Suprapubic skin (tissue), 4 donors: ENCODE results near the gene ITIH5. TPM values are rescaled to one million over a fixed set of nuclear protein-coding genes. Genes with fewer than 3 reads are reported as not detected.

ENCODE experiments used
- DNase-seq, 2 donors: peaks; one replicate each; pipeline ENCODE4 v3.0.0-alpha.2; 2019; ENCODE audit warnings: low spot score in 2 of 2
- H3K27ac ChIP-seq: fragments of 200-600 bp; sonication (generic); one replicate; pipeline ENCODE4 v1.5.1; 2019
- H3K27me3 ChIP-seq: fragments of 200-600 bp; sonication (generic); one replicate; pipeline ENCODE4 v1.5.1; 2019
- H3K36me3 ChIP-seq: fragments of 200-600 bp; sonication (generic); one replicate; pipeline ENCODE4 v1.5.1; 2019
- H3K4me1 ChIP-seq: fragments of 200-600 bp; sonication (generic); one replicate; pipeline ENCODE4 v1.5.1; 2019
- H3K4me3 ChIP-seq: fragments of 200-600 bp; sonication (generic); one replicate; pipeline ENCODE4 v1.5.1; 2019; ENCODE audit warnings: mild to moderate bottlenecking
- H3K9me3 ChIP-seq: fragments of 200-600 bp; sonication (generic); one replicate; pipeline ENCODE4 v1.5.1; 2019
- CTCF ChIP-seq, 2 donors: fragments of 200-600 bp in 1 of 2; fragments of 450-650 bp in 1 of 2; sonication (generic) in 1 of 2; IDR thresholded peaks; one replicate each; pipeline ENCODE4 v1.5.1; 2016 to 2019; ENCODE audit warnings: antibody characterized with exemption in 2 of 2, mild to moderate bottlenecking in 1 of 2, moderate library complexity in 1 of 2
- EP300 ChIP-seq: sonication (generic); formaldehyde crosslinking; IDR thresholded peaks from one replicate; pipeline ENCODE4 v1.6.1; 2017; ENCODE audit warnings: antibody characterized with exemption
- POLR2A ChIP-seq, 2 donors: fragments of 450-650 bp; IDR thresholded peaks; one replicate each; pipeline ENCODE4 v1.6.1; 2017; ENCODE audit warnings: antibody characterized with exemption in 2 of 2, mild to moderate bottlenecking in 2 of 2, moderate library complexity in 2 of 2
- POLR2AphosphoS5 ChIP-seq, 3 donors: sonication (generic); formaldehyde crosslinking; IDR thresholded peaks; one replicate each; pipeline ENCODE4 v1.6.1; 2017; ENCODE audit warnings: antibody characterized with exemption in 3 of 3
- WGBS: methylation state at CpG from one replicate; pipeline ENCODE4 v1.1.5; 2018; 5-methylcytosine and 5-hydroxymethylcytosine counted together
- total RNA-seq, 4 donors: library from RNA; depleted of rRNA; stranded (reverse); fragments of >200 nt; gene quantifications; one replicate each; pipeline ENCODE4 v1.1.0, GENCODE V29; 2016

ITIH5 gene
- total RNA-seq, 4 donors from 2014 or later: 3.8 to 11.3 (median 4.4) TPM

DNA sequence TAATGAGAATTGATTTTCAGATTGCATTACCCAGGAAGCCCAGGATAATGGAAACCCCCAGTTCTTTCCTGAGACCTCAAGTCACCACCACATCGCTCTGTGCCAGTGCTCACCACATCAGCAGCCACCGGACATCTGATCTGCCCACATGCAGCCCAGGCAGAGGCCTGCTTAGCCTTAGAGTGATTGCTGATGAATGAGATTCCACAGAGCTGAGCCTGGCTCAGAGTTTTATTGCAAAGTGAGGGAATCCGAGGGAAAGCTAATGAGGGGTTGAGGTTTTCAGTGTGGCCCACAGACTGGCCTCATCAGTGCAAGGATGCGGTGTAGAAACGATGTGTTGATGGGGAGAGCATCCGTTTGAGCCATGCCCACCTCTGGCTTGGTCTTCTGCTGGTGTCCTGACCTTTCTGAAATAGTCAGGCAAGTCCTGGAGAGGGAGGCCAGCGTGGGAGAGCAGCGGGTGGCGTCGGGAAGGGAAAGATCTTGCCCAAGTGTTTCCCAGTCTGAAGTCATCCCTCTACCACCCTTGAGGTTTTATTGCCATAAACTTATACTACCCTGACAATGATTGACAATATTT is 120.3 kb downstream of the ITIH5 start:
- Histone ChIP-seq H3K4me1 (peaks cover 28% of the 10 kb centered on the region), H3K9me3 (no peaks in the 10 kb centered on the region), H3K27me3 (no peaks in the 10 kb centered on the region), H3K36me3 (no peaks in the 10 kb centered on the region), H3K27ac (no peak overlapping the region), H3K4me3 (no peak overlapping the region)
- TF ChIP-seq EP300 (no peak), CTCF (IDR thresholded peaks at IDR 0.05) (no peak), POLR2AphosphoS5 (IDR thresholded peaks at IDR 0.05) (no peak), POLR2A (IDR thresholded peaks at IDR 0.05) (no peak)
- WGBS: 69% methylated on average over 10 of the region's 10 CpGs
- no peak for DNase-seq

DNA sequence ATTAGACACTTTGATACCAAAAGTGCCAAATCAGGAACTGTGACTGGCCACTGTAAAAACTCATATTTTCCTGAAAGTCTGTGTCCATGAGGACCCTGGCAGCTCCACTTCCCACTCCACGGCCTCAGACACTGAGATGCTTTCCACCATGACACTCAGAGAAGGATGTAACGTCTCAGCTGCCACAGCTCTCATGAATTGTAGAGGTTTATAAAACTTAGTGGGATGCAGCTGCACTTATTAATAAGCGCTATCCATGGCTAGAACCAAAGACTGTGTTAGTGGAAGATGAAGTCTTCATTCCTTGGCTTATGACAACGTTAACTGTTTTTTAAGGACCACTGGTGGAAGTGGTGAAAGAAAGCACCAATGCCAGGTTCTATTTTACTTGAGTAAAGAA is 121.0 kb downstream of the ITIH5 start:
- H3K27ac ChIP-seq: no peak overlapping the region
- no peak overlapping the region for H3K4me3 ChIP-seq
- no peaks in the 10 kb centered on the region for H3K36me3 ChIP-seq
- H3K4me1 ChIP-seq: peaks cover 33% of the 10 kb centered on the region
- H3K27me3 ChIP-seq: no peaks in the 10 kb centered on the region
- DNase-seq: no peak
- no peaks in the 10 kb centered on the region for H3K9me3 ChIP-seq
- WGBS: 61% methylated on average over 4 of the region's 4 CpGs
- TF ChIP-seq POLR2AphosphoS5 (IDR thresholded peaks at IDR 0.05) (no peak), CTCF (IDR thresholded peaks at IDR 0.05) (no peak), POLR2A (IDR thresholded peaks at IDR 0.05) (no peak), EP300 (no peak)

DNA sequence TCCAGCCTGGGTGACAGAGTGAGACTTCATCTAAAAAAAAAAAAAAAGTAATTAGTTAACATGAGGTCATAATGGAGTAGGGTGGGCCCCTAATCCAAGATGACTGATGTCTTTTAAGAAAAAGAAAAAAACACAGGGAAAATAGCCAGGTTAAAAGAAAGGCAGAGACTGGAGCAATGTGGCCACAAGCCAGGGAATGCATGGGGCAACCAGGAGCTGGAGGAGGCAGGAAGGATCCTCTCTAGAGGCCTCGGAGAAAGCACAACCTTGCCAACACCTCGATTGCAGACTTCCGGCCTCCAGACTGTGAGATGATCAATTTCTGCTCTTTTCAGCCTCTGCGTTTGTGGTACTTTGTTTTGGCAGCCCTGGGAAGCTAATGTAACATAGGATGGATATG is 121.5 kb downstream of the ITIH5 start:
- H3K36me3 ChIP-seq: no peaks in the 10 kb centered on the region
- DNase-seq: no peak
- H3K4me3 ChIP-seq: no peak overlapping the region
- TF ChIP-seq CTCF (IDR thresholded peaks at IDR 0.05) (no peak), POLR2A (IDR thresholded peaks at IDR 0.05) (no peak), EP300 (no peak), POLR2AphosphoS5 (IDR thresholded peaks at IDR 0.05) (no peak)
- H3K4me1 ChIP-seq: peaks cover 33% of the 10 kb centered on the region
- 50% methylated on average over 4 of the region's 4 CpGs for WGBS
- H3K27me3 ChIP-seq: no peaks in the 10 kb centered on the region
- H3K9me3 ChIP-seq: no peaks in the 10 kb centered on the region
- no peak overlapping the region for H3K27ac ChIP-seq

DNA sequence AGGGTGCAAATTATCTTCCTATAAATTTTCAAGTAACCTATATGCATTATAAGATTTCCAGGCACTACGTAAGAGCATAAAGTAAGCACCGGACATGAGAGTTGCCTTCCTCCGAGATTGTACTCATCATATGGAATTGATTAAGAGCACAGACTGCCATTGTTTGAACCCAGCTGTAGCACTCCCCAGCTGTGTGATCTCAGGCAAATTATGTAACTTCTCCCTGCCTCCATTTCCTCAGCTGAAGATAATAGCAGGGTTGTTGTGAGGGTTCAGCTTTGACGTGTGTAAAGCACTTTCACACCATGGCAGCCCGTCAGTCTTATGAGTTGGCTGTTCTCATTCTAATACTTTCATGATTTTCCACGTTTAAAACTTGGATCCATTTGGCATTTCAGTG is 122.6 kb downstream of the ITIH5 start:
- Histone ChIP-seq H3K4me3 (no peak overlapping the region), H3K36me3 (no peaks in the 10 kb centered on the region), H3K4me1 (peaks cover 33% of the 10 kb centered on the region), H3K27ac (no peak overlapping the region), H3K27me3 (no peaks in the 10 kb centered on the region), H3K9me3 (no peaks in the 10 kb centered on the region)
- WGBS: 87% methylated on average over 6 of the region's 6 CpGs
- no peak for DNase-seq
- TF ChIP-seq EP300: no peak
- no peak for TF ChIP-seq CTCF (IDR thresholded peaks at IDR 0.05)
- no peak for TF ChIP-seq POLR2A (IDR thresholded peaks at IDR 0.05)
- TF ChIP-seq POLR2AphosphoS5 (IDR thresholded peaks at IDR 0.05): no peak

DNA sequence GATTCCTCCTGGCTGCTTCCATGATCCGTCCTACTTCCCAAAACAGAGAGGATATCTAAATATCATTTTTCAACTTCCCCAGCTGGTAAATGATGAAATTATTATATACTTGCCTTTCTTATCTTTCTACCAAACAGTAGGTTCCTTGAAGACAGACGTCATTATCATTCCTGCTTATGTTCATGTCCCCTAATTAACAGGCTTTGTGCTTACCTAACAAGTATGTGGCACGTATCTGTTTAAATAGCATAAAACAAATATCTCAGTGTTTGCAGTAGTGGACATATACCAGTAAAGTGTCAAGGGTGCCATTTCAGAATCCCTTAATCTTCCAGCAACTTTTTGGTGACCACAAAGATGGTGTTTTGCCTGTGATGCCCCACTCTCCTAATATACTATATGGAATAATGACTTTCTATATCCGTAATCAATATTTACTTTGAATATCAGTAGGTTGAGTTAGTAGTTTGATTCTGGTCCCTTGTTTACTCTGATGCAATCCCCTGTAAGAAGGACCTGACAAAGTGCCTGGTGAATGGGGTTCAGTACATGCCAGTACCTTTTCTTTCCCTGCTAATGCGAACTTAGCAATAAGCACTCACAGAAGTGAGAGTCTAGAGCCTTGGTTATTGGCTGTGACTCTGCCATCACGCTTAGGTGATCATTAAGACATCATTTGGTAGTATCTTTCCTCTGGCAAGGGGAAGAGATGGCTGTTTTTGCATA is 124.4 kb downstream of the ITIH5 start:
- 72% methylated on average over 6 of the region's 6 CpGs for WGBS
- H3K9me3 ChIP-seq: no peaks in the 10 kb centered on the region
- peak overlapping the region; percentile 52 for H3K27ac ChIP-seq
- no peaks in the 10 kb centered on the region for H3K36me3 ChIP-seq
- H3K4me3 ChIP-seq: no peak overlapping the region
- peaks cover 22% of the 10 kb centered on the region for H3K4me1 ChIP-seq
- H3K27me3 ChIP-seq: no peaks in the 10 kb centered on the region
- TF ChIP-seq POLR2AphosphoS5 (IDR thresholded peaks at IDR 0.05) (no peak), EP300 (no peak), CTCF (IDR thresholded peaks at IDR 0.05) (no peak), POLR2A (IDR thresholded peaks at IDR 0.05) (no peak)
- DNase-seq: no peak
